ENCODE results near the gene AGAP1. TPM values are rescaled to one million over a fixed set of nuclear protein-coding genes. Genes with fewer than 3 reads are reported as not detected.
A peak's percentile ranks its signal among the peaks of the same experiment; 100 is the strongest.

AGAP1 gene
- total RNA-seq, 1 donor from 2014 or later = 21.1 TPM

GRCh38 chr2:236176417-236176816 lies 682.6 kb downstream of the AGAP1 start:
- Histone ChIP-seq H3K27me3 (peaks cover 47% of the 10 kb centered on the region), H3K4me1 (peaks cover 34% of the 10 kb centered on the region), H3K36me3 (no peaks in the 10 kb centered on the region), H3K27ac (no peak overlapping the region), H3K4me3 (no peak overlapping the region), H3K9me3 (no peaks in the 10 kb centered on the region)
- no peak for TF ChIP-seq POLR2AphosphoS5 (IDR thresholded peaks at IDR 0.05; ENCODE audit: insufficient read depth in 1 of 2, low read depth in 1 of 2)
- TF ChIP-seq POLR2A (IDR thresholded peaks at IDR 0.05) = no peak
- no peak for TF ChIP-seq CTCF (IDR thresholded peaks at IDR 0.05)
- no peak for DNase-seq (ENCODE audit: extremely low spot score in 2 of 2)
- intact Hi-C loops (cut with DNase I) = loop anchor here (5.0 kb wide), 1 partner anchor 399 kb away; no protein-coding TSS in a partner anchor

DNA sequence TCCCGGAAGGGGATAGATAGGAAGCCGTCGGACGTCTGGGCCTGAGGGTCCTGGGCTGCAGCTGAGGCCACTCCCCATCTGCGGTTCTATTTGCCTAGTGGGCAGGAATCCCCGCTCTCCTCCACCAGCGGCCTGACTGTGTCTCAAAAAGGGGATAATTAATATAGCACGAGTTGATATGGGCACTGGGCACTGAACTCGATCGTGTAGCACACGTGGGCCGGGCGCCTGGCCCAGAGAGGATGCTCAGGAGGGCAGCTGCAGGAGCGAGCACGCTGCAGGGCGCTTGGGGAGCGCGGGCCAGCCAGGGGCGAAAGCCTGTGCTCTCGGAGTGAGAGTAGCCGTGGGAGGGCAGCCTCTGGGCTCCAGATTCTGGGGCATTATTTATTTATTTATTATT lies 683.1 kb downstream of the AGAP1 start:
- Histone ChIP-seq H3K27ac (no peak overlapping the region), H3K4me3 (no peak overlapping the region), H3K4me1 (peaks cover 31% of the 10 kb centered on the region), H3K27me3 (peaks cover 44% of the 10 kb centered on the region), H3K36me3 (no peaks in the 10 kb centered on the region), H3K9me3 (no peaks in the 10 kb centered on the region)
- intact Hi-C loops (cut with DNase I) = loop anchor here (5.0 kb wide), 1 partner anchor 400 kb away; no protein-coding TSS in a partner anchor
- DNase-seq (ENCODE audit: extremely low spot score in 2 of 2) = no peak
- no peak for TF ChIP-seq CTCF (IDR thresholded peaks at IDR 0.05)
- no peak for TF ChIP-seq POLR2A (IDR thresholded peaks at IDR 0.05)
- TF ChIP-seq POLR2AphosphoS5 (IDR thresholded peaks at IDR 0.05; ENCODE audit: insufficient read depth in 1 of 2, low read depth in 1 of 2) = no peak

GRCh38 chr2:236177604-236177966 lies 683.7 kb downstream of the AGAP1 start:
- TF ChIP-seq POLR2AphosphoS5 (IDR thresholded peaks at IDR 0.05; ENCODE audit: insufficient read depth in 1 of 2, low read depth in 1 of 2) (no peak), POLR2A (IDR thresholded peaks at IDR 0.05) (no peak), CTCF (IDR thresholded peaks at IDR 0.05) (no peak)
- Histone ChIP-seq H3K9me3 (no peaks in the 10 kb centered on the region), H3K27ac (no peak overlapping the region), H3K4me1 (peaks cover 28% of the 10 kb centered on the region), H3K27me3 (peaks cover 42% of the 10 kb centered on the region), H3K4me3 (no peak overlapping the region), H3K36me3 (no peaks in the 10 kb centered on the region)
- DNase-seq (ENCODE audit: extremely low spot score in 2 of 2) = no peak
- intact Hi-C loops (cut with DNase I) = loop anchor here (5.0 kb wide), 1 partner anchor 400 kb away; no protein-coding TSS in a partner anchor

DNA sequence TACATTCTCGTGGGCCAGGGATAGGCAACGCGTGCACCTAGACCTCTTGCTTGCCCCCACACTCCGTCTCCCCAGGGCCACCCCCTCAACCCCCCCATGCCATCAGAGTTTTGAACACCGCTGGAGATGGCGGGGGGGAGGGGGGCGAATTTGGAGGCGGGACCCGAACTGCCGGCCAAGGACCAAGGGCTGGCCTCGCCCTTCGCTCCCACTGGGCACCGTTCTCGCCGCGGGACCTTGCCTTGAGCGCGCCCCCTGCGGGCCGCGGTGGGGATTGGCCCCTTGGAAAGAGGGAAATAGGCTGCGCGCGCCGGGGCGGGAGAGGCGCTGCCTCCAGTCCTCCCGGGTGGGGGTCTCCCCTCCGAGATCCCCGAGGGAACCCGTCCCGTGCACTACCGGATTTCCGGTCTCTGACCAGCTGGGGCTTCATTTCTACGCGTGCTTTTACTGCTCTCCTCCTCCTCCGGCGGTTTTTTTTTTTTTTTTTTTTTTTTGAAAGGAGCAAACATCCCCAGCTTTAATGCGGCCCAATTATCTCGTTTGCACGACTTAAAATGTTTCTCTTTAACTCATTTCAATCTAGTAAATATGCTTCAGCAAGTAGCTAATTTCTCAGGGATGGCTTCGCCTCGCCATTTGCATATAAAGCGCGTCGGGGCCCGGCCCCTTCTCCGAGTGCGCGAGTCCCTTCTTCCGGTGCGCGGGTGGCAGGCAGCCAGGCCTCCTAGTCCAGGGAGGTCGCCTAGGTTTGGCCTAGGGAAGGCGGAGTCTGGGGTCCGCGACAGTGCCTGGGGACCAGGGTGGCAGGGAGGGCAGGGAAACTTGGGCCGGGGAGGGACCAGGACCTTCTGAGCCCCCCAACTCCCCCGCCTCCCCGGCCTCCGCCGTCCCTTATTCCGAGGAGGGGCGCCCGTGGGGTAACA lies 684.4 kb downstream of the AGAP1 start:
- H3K27me3 ChIP-seq = peaks cover 36% of the 10 kb centered on the region
- peaks cover 22% of the 10 kb centered on the region for H3K4me1 ChIP-seq
- DNase-seq (ENCODE audit: extremely low spot score in 2 of 2) = no peak
- H3K9me3 ChIP-seq = no peaks in the 10 kb centered on the region
- no peak overlapping the region for H3K4me3 ChIP-seq
- intact Hi-C loops (cut with DNase I) = loop anchor here (5.0 kb wide), 1 partner anchor 401 kb away; no protein-coding TSS in a partner anchor
- no peaks in the 10 kb centered on the region for H3K36me3 ChIP-seq
- TF ChIP-seq CTCF (IDR thresholded peaks at IDR 0.05) (peak in 2 of 3 experiments; percentile 29 to 49), POLR2A (IDR thresholded peaks at IDR 0.05) (no peak)
- no peak overlapping the region for H3K27ac ChIP-seq

DNA sequence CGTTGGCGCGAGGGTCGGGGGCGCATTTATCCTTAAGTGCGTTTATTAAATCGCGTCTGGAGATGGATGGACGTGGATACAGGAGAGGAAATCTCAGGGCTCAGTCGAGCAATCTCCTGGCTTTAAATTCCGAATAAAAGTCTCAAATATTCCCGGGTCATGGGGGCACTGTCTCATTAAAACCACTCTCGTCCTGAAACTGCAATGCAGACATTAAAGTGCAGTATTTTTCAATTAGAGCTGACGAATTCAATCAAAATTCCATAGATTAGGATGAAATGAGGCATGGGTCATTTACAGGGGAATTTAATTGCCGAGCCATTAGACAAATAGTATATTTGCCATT lies 685.0 kb downstream of the AGAP1 start:
- H3K27ac ChIP-seq = no peak overlapping the region
- H3K9me3 ChIP-seq = no peaks in the 10 kb centered on the region
- intact Hi-C loops (cut with DNase I) = loop anchor here (5.0 kb wide), 1 partner anchor 402 kb away; no protein-coding TSS in a partner anchor
- DNase-seq (ENCODE audit: extremely low spot score in 2 of 2) = no peak
- TF ChIP-seq CTCF (IDR thresholded peaks at IDR 0.05) (no peak), POLR2AphosphoS5 (IDR thresholded peaks at IDR 0.05; ENCODE audit: insufficient read depth in 1 of 2, low read depth in 1 of 2) (no peak), POLR2A (IDR thresholded peaks at IDR 0.05) (no peak)
- H3K36me3 ChIP-seq = no peaks in the 10 kb centered on the region
- peaks cover 31% of the 10 kb centered on the region for H3K27me3 ChIP-seq
- H3K4me1 ChIP-seq = peaks cover 22% of the 10 kb centered on the region
- no peak overlapping the region for H3K4me3 ChIP-seq

Data from vagina (tissue), 2 donors.